ENCODE data around the gene CENPL.
"Not testable (repeated sequence)": the region's sequence is repeated elsewhere in the genome, so short reads cannot be mapped to it uniquely, and the experiment has no call there.

CENPL gene, protein sequence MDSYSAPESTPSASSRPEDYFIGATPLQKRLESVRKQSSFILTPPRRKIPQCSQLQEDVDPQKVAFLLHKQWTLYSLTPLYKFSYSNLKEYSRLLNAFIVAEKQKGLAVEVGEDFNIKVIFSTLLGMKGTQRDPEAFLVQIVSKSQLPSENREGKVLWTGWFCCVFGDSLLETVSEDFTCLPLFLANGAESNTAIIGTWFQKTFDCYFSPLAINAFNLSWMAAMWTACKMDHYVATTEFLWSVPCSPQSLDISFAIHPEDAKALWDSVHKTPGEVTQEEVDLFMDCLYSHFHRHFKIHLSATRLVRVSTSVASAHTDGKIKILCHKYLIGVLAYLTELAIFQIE

DNA sequence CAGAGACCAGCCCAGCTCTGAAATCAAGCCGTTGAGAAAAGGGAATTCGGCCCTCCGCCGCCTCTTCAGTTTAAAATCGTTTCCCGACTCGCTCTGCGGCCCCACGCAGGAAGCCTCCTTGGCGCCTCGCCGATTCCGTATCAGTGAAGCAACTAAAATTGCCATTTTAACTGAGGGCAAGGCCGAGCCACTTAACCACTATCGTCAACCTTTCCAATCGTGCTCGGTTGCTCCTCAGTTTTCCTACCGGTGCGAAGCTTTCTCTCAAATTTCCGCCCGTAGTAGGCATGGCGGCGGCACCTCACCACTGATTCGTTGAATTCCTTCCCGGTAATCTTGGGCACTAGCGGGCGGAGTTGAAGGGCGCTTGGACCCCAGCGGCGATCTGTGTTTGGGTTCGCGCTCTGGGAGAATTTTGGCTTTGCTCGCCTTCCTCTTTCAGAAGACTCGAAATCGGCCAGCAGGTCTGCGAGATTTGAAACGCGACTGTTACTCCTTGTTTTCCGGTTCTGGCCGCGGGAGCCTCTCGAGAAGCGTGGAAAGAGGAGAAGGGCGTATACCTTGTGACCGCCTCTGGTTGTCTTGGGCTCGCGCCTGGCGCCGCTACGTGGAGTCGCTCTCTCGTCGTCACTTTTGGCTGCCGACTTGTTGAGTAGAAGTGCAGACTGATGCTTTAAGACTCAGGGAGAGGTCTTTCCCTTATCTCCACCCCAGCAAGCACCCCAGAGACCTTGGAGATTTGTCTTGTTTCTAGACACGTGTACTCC lies at the start of gene CENPL, which contains the start of gene DARS2:
Gene CENPL (minus strand): TSS at position 569 of the 767 bp plus-strand sequence. CDS start 13,584 bp downstream, outside the sequence.
Gene DARS2 (plus strand): TSS at position 359 of the 767 bp plus-strand sequence. CDS start 557 bp downstream, outside the sequence.
- DNase-seq: peak; percentile 82 to 90

- DNase-seq: no peak
These were observed 46.8 kb upstream of the CENPL start for GRCh38 chr1:173871500-173871899.

DNA sequence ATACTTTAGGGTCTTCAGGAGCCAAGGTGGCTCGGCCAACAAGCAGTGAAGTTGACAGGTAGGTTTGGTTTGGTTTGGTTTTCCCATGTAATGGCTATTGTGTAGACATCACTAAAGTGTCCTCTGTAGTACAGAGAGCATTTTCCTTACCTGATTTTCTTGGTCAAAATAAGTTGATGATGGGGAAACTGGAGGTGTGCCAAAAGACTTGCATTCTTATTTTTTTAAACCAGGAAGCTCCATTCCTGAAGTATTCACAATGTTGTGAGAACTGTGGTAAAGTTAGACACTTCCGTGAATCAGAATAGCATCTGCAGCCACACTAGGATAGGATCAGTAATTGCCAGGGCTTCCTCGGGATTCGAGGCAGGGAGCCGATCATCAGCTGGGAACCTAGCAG lies 46.4 kb upstream of the CENPL start:
- no peak for DNase-seq

GRCh38 chr1:173870252-173871075 lies 45.8 kb upstream of the CENPL start:
- no peak for DNase-seq

- DNase-seq: no peak
These were observed 44.3 kb upstream of the CENPL start for GRCh38 chr1:173869021-173869359.

DNA sequence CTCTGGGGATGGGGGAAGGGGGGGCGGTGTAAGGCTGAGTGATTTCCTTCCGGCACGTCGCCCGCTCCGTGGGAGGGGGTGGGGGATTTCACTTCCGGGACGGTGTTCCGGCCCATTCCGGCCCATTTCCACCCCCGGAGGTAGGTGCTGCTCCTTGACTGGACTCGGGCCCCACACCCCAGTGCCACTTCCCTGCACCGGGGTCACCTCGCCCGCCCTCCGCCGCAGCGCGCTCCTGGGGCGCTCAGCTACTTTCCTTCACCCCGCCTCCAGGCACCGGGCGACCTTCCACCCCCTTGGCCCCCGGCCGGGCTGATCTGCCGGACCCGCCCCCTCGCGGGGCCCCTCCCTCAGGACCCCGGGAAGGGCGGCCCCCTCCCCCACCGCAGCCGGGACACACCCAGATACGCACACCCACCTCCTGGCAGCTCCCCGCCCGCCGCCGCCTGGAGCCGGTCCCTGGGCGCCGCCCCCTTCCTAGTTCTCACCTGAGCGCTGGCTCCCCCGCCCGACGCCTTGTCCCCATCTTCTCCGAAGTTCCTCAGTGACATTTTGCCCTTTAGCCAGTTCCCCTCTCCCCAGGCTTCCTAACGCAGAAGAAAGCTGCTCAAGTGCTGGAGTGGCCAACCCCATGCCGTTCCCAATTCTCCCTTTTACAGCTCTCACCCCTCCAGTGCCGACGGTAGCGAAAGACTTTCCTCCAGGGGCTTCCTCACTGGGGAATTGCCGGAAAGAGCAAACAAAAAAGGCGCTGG lies 43.8 kb upstream of the CENPL start, which contains the start of gene ZBTB37:
Gene ZBTB37 (plus strand): TSS at position 115 of the 755 bp plus-strand sequence. CDS start 1,846 bp downstream, outside the sequence.
- DNase-seq: no peak

DNA sequence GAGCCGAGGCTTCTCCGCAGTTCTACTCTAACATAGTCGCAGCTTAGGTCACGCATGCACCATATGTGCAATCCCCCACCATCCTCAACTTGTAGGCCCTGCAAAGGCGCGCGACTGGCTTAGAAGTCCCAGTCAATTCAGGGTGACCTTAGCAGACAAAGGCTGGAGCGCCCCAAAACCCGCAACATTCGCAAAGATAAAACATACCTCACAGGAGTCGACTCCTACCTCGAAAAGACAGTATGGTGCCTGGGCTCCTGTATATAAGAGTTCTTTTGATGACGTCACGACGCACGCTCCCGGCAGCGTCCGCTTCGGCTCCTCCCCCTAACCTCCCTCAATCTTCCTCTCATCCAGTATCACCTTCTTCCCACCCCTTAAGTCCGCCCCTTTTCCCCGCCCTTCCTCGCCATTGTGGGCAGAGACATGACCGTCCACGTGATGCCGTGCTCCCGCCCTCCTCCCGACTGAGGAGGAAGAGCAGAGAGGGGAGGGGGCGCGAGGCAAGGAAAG lies 43.1 kb upstream of the CENPL start, which contains the start of gene GAS5:
Gene GAS5 (minus strand): TSS at position 237 of the 513 bp plus-strand sequence.
- DNase-seq: peak; percentile 93 to 95

DNA sequence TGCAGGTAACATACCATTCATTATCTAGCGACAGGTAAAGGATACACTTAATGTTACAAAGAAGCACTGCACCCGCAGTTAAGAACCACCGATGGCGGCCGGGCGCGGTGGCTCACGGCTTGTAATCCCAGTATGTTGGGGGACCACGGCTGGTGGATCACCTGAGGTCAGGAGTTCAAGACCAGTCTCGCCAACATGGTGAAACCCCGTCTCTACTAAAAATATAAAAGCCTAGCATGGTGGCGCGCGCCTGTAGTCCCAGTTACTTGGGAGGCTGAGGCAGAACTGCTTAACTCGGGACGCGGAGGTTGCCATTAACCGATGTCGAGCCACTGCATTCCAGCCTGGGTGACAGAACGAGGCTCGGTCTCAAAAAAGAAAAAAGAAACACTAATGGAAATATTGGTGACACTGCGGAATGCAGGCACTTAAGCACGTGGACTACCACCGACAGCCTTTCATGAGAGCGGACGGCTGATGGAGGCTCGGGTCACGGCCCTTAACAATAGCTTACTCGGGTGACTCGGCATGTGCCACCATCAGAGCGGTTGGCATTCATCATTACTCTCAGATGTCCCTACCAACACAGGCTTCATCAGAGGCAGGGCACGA lies 42.6 kb upstream of the CENPL start:
- DNase-seq: no peak

DNA sequence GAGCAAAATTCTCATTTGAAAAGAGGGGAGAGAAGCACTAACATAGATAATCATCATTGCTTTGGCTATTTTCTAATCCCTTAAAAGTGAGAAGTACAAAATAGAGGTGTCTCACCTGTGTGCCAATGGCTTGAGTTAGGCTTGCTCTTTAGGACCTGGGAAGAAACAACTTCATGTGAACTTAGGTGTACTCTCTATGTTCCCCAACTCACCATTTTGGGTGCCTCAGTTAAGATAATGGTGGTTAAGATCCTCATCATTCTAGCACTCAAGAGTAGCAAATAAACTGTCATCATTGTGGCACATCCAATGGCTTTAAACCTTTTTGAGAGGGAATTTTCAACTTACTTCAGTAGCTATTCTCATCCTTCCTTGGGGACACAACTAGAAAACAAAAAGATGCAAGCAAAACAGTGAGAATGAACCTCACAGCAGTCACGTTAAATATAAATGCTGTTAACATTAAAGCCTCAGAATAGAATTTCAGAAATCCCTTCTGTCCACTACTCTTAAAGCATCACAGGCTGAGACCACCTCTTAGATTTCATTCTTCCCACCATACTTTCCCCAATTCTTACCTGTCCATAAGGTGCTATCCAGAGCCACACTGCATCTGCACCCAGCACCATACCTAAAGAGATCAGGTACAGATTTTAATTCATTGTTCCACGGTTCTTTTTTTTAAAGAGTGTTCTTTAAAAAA lies 41.9 kb upstream of the CENPL start:
- DNase-seq: no peak

DNA sequence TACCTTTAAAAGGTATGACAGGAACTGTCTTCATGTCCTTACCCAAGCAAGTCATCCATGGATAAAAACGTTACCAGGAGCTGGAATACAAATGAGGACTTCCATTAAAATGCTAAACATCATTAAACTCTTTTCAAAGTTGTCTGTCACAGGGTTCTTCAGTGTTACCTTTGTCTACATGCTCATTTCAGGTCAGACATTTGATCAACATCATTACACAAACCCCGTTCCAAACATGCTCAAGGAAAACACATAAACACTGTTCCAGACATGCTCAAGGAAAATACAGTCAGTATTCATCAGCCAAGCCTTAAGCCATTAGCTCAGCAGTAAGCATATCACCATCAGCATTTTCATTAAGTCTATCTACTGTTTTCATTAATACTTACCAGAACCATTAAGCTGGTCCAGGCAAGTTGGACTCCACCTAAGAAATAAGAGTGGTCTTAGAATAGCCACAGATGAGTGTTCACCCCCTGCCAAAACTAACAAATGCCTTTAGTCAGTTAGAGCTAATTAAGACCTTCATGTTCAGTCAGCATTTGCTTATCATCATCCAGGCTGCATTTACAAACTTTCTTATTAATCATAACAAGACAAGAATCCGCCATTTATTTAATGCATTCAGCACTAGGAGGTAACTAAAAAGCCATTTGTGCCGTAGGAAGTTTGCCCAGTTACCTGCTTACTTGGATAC lies 40.9 kb upstream of the CENPL start:
- no peak for DNase-seq

DNA sequence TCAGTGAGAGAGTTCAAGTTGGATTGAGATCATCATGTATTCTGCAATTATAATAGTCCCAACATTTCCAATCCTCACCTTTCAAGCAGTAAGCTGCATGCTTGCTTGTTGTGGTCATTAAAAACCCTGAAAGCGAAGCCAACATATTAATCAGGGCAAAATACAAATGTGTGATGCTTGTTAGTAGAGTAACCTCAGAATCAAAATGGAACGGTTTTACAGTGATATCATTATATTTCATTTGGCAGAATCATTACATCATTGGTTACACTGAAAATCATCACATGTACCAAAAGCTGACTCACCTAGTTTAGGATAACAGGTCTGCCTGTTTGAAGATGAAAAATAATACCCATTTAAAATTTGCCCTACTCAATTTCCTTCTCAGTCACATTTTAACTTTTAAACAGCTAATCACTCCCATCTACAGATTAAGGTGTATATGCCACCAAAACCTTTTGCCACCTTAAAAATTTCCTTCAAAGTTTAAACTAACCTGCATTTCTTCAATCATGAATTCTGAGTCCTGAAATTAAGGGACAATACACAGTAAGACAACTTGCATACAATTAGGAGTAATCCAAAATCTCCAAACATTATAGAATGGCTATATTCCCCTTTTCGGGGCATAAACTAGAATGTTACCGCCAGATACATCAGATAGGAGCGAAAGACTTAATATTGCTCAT lies 39.6 kb upstream of the CENPL start:
- no peak for DNase-seq

GRCh38 chr1:173863224-173864161 lies 38.8 kb upstream of the CENPL start:
- no peak for DNase-seq

DNA sequence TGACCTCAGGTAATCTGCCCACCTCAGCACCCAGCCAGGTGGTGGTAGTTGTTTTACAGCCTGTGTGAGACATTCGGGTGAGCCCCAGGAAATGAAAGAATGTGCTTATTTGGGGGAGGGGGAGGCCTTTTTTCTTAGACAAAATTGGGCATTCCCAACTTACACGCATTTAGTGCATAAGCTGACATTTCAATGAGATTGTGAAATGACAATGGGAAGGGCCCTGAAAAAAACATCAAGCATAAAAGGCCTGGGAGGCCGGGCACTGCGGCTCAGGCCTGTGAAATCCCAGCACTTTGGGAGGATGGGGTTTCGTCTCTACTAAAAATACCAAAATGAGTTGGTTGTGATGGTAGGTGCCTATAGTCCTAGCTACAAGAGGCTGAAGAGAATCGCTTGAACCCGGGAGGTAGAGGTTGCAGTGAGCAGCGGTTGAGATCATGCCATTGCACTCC lies 38.1 kb upstream of the CENPL start:
- DNase-seq: no peak

DNA sequence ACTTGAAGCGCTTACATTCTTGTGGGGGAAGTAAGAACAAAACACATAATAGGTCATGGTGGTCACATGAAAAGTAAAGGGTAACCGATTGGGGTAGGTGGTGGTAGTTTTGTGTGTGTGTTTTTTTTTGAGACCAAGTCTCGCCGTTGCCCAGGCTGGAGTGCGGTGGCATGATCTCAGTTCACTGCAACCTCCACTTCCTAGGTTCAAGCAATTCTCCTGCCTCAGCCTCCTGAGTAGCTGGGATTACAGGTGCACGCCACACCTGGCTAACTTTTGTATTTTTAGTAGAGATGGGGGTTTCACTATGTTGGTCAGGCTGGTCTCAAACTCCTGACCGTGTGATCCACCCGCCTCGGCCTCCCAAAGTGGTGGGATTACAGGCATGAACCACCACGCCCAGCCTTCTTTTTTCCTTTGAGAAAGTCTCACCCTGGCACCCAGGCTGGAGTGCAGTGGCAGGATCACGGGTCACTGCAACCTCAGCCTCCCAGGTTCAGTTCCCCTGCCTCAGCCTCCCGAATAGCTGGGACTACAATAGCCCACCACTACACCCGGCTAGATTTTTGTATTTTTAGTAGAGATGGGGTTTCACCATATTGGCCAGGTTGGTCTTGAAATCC lies 37.6 kb upstream of the CENPL start:
- not testable (repeated sequence) for DNase-seq

- no peak for DNase-seq
These were observed 37.1 kb upstream of the CENPL start for GRCh38 chr1:173861731-173862145.

- DNase-seq: no peak
These were observed 35.4 kb upstream of the CENPL start for GRCh38 chr1:173860065-173860464.

DNA sequence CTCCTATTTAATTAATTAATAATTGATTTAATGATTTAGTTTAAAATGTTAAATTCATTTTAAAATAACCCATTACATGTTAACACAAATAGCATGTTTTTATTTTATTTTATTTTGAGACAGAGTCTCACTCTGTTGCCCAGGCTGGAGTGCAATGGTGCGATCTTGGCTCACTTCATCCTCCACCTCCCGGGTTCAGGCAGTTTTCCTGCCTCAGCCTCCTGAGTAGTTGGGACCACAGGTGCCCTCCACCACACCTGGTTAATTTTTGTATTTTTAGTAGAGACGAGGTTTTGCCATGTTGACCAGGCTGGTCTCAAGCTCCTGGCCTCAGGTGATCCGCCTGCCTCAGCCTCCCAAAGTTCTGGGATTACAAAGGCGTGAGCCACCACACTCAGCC lies 34.9 kb upstream of the CENPL start:
- DNase-seq: not testable (repeated sequence)
